Heart left ventricle (tissue), 13 donors: Measurements from ENCODE around the gene CDK19.

Source experiments
- POLR2A ChIP-seq, 2 donors: fragments of 450-650 bp; IDR thresholded peaks; one replicate each; pipeline ENCODE4 v1.6.1; 2017; ENCODE audit warnings: antibody characterized with exemption in 2 of 2, mild to moderate bottlenecking in 2 of 2, moderate library complexity in 2 of 2
- TF ChIP-seq, protein P1 (sequence below), 12 donors: fragments of 200-600 bp; sonication (generic) in 4 of 12; IDR thresholded peaks; one replicate each; pipeline versions ENCODE4 v1.5.0 to v1.8.0; 2018 to 2022; ENCODE audit warnings: antibody characterized with exemption in 12 of 12, mild to moderate bottlenecking in 5 of 12
- donor health status: ischemic (EF 13 %, LVEDD 7.1; RV severe dilation, severe dysfunction).
- donor health status: DM: no; HTN: yes; CAD: no.
- donor health status: DM: no; HTN: no; CAD: no.
- donor health status: ischemic (EF 25% LVEDD 6.9; RV normal size, moderate dysfunction).
- donor health status: ischemic (EF 25% LVEDD 5.7; RV mildly dilated, moderate dysfunction).
- donor health status: ischemic (EF 35%, LVEDD 5.7; RV mildly dilated, moderate dysfunction).
- donor health status: nonischemic (EF 11% LVEDD 7.7; RV severe dilation, severe dysfunction).
- donor health status: DM: yes; HTN: yes; CAD: no.
- donor health status: PGD.
- donor health status: ischemic (EF 29% LVEDD 5.4; RV normal size, mild dysfunction).
- donor health status: nonischemic (EF 23%, LVEDD 6.1; RV moderate dilation, normal function).

GRCh38 chr6:110645685-110646418 lies 169.4 kb downstream of the CDK19 start:
- TF ChIP-seq, protein P1, sequence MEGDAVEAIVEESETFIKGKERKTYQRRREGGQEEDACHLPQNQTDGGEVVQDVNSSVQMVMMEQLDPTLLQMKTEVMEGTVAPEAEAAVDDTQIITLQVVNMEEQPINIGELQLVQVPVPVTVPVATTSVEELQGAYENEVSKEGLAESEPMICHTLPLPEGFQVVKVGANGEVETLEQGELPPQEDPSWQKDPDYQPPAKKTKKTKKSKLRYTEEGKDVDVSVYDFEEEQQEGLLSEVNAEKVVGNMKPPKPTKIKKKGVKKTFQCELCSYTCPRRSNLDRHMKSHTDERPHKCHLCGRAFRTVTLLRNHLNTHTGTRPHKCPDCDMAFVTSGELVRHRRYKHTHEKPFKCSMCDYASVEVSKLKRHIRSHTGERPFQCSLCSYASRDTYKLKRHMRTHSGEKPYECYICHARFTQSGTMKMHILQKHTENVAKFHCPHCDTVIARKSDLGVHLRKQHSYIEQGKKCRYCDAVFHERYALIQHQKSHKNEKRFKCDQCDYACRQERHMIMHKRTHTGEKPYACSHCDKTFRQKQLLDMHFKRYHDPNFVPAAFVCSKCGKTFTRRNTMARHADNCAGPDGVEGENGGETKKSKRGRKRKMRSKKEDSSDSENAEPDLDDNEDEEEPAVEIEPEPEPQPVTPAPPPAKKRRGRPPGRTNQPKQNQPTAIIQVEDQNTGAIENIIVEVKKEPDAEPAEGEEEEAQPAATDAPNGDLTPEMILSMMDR (IDR thresholded peaks at IDR 0.05) = no peak
- TF ChIP-seq POLR2A (IDR thresholded peaks at IDR 0.05) = no peak
